SW480 (cell line): ENCODE data around the gene LGALS16.
"Not testable (repeated sequence)": the region's sequence is repeated elsewhere in the genome, so short reads cannot be mapped to it uniquely, and the experiment has no call there.

ENCODE experiments used
- DNase-seq: peaks from one replicate; pipeline ENCODE4 v3.0.0-alpha.2; 2016; ENCODE audit warnings: low spot score

The LGALS16 gene

GRCh38 chr19:39677961-39678889, 22.5 kb downstream of the LGALS16 start:
- DNase-seq, result peak; percentile 80

- no peak for DNase-seq
These were observed 23.5 kb downstream of the LGALS16 start for GRCh38 chr19:39679056-39679790.

GRCh38 chr19:39679791-39680168, 24.1 kb downstream of the LGALS16 start:
- no peak for DNase-seq

- no peak for DNase-seq
These were observed 24.9 kb downstream of the LGALS16 start for GRCh38 chr19:39680593-39680992.

- DNase-seq, result no peak
These were observed 25.7 kb downstream of the LGALS16 start for GRCh38 chr19:39681416-39681815.

GRCh38 chr19:39684267-39684666, 28.6 kb downstream of the LGALS16 start:
- DNase-seq, result peak; percentile 34

- DNase-seq, result no peak
These were observed 31.0 kb downstream of the LGALS16 start for GRCh38 chr19:39686739-39687138.

GRCh38 chr19:39688637-39689036, 32.9 kb downstream of the LGALS16 start:
- not testable (repeated sequence) for DNase-seq

GRCh38 chr19:39692166-39692565, 36.5 kb downstream of the LGALS16 start:
- DNase-seq, result no peak

GRCh38 chr19:39692822-39693221, 37.1 kb downstream of the LGALS16 start:
- no peak for DNase-seq

- no peak for DNase-seq
These were observed 40.0 kb downstream of the LGALS16 start for GRCh38 chr19:39695759-39696158.

GRCh38 chr19:39696387-39696786, 40.7 kb downstream of the LGALS16 start:
- DNase-seq, result peak; percentile 54

- no peak for DNase-seq
These were observed 42.8 kb downstream of the LGALS16 start for GRCh38 chr19:39698535-39698934.

- DNase-seq, result no peak
These were observed 45.6 kb downstream of the LGALS16 start for GRCh38 chr19:39701291-39701690.

GRCh38 chr19:39704181-39705044, 48.7 kb downstream of the LGALS16 start, which contains the start of gene LGALS14:
LGALS14 (plus strand) TSS chr19:39704481; CDS start chr19:39704529, 48 bp downstream.
- DNase-seq, result peak; percentile 18

- no peak for DNase-seq
These were observed 50.0 kb downstream of the LGALS16 start for GRCh38 chr19:39705578-39706188.

- no peak for DNase-seq
These were observed 52.9 kb downstream of the LGALS16 start for GRCh38 chr19:39708594-39708993.

GRCh38 chr19:39709026-39709872, 53.5 kb downstream of the LGALS16 start:
- DNase-seq, result peak; percentile 79
